ENCODE data around the gene LGMN.

Gene LGMN

GRCh38 chr14:92728759-92729364 lies 19.6 kb downstream of the LGMN start:
- no peak for DNase-seq (ENCODE audit: low read depth, low spot score)

DNA sequence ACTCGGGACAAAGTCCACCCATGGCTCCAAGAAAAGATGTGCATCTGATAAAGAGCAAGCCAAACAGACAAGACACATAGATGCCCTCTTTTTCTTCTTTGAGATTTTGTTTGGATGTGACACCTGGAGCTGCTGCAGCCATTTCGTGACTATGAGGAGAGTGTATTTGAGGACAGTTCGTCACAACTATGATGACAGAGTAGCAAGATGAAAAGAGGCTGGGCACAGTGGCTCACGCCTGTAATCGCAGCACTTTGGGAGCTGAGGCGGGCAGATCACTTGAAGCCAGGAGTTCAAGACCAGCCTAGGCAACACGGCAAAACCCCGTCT lies 21.5 kb downstream of the LGMN start:
- no peak for DNase-seq (ENCODE audit: low read depth, low spot score)

DNA sequence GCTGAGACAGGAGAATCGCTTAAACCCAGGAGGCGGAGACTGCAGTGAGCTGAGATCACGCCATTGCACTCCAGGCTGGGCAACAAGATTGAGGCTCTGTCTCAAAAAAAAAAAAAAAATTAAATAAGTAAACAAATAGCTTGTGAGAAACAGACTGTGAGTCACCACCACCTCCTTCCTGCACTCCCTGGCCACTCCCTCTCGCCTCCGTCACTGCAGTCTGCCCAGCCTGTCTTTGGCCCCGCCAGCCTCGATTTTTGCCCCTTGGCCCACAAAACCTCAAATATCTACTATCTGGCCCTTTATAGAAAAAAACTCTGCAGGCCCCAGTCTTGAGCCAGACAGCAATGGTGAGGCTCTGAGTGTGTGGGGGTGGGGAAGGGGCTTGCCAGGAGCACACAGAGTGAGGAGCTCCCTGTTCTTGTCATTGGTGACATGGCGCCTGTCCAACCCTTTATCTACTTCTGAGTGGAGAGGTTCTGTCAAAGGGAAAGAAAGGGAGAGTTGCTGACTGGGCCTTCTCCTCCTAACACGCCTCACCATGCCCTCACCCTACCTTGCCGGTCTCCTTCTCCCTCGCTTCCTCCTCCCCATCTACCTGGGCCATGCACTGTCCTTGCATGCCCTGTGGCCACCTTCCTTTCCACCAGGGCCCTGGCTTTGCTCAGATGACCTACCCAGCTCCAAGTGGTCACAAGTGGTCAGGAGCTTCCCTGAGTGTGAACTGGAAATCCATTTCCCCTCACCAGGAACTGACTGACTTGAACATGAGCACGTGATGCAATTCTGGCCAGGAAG lies 22.1 kb downstream of the LGMN start:
- DNase-seq (ENCODE audit: low read depth, low spot score): peak; percentile 8

DNA sequence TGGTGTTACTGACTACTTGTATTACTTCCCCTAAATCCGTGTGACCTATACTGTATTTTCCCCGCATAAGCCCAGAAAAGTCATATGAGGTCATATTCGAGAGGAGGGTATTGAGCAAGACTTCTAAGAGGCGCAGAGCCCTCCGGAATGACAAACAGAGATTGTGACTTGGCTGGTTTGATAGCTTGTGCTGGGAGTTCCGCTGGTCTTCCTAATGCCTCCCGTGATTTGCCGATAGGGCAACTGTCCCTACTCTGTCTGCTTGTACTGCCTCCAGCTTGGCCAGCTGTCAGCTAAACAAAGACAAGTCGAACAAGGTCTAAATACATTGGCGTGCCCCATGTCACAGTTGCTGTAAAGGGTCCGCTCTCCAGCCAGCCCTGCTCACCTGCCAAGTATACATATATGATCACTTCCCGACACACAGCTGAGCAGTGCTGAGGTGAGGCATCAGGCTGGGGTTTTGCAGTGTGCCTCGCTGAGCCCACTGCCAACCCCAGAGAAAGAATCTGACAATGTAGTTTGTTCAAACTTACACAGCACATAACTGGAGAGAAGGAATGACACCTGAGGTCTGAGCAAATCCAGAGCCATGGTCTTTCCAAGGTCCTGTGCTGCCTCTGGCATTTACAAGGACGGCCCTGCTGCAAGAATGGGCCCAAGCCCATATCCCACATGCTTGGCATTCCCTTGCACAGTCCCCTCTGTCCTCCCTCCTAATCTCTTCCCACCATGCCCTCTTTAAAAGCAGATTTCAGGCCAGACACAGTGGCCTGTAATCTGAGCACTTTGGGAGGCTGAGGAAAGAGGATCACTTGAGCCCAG lies 23.7 kb downstream of the LGMN start:
- DNase-seq (ENCODE audit: low read depth, low spot score): peak; percentile 56

DNA sequence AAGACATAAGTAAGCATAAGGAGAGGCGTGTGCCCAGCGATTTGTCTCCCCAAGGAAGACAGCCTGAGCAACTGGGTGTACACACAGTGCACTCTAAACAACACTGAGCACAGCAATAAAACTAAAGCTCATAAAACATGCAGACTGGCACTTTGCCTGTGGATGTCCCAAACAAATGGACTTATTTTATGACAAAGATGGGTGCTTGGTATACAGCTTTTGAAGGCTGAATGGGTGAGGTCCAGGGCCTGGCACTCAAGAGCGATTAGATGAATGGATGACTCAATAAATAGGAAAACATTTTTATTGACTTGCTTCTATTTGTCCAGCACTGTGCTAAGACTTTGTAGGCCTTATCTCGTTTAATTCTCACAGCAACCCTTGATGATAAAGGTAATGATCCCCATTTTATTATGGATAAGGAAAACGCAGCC lies 28.5 kb downstream of the LGMN start:
- DNase-seq (ENCODE audit: low read depth, low spot score): no peak

DNA sequence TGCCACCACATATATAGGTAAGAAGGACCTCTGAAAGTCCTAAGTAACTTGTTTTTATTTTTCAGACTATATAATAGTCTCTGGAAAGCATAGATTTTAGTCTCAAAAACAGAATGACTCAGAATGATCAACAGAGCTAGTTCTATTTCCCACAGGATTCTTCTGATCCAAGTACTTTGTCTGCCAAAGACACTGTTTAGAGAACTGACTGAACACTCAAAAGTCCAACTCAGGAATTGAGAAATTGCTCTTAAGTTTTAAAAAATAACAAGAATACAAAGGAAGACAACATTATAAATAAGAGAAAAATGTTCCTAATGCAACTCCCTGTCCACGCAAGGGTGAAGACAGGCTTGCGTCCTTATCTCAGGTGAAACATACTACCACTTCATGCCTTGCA lies 29.0 kb downstream of the LGMN start:
- DNase-seq (ENCODE audit: low read depth, low spot score): no peak

- DNase-seq (ENCODE audit: low read depth, low spot score): no peak
Measured at GRCh38 chr14:92718664-92719063, 29.8 kb downstream of the LGMN start.

- DNase-seq (ENCODE audit: low read depth, low spot score): no peak
Measured at GRCh38 chr14:92717571-92718042, 30.8 kb downstream of the LGMN start.

- DNase-seq (ENCODE audit: low read depth, low spot score): no peak
Measured at GRCh38 chr14:92716131-92716530, 32.3 kb downstream of the LGMN start.

DNA sequence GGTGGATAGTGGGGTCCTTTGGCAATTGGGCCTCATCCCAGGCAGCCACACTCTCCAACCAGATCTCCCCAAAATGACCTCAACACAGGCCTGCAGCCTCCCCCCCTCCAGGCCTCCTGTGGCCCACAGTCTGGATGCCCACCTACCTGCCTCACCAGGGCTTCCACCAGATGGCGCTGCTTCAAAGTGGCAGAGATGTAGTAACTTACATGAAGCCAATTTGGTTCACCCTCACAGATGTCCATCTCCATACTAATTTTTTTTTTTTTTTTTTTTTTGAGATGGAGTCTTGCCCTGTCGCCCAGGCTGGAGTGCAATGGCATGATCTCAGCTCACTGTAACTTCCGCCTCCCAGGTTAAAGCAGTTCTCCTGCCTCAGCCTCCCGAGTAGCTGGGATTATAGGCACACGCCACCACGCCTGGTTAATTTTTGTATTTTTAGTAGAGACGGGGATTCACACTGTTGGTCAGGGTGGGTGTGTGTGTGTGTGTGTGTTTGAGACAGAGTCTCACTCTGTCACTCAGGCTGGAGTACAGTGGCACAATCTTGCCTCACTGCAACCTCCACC lies 33.6 kb downstream of the LGMN start:
- peak; percentile 65 for DNase-seq (ENCODE audit: low read depth, low spot score)

DNA sequence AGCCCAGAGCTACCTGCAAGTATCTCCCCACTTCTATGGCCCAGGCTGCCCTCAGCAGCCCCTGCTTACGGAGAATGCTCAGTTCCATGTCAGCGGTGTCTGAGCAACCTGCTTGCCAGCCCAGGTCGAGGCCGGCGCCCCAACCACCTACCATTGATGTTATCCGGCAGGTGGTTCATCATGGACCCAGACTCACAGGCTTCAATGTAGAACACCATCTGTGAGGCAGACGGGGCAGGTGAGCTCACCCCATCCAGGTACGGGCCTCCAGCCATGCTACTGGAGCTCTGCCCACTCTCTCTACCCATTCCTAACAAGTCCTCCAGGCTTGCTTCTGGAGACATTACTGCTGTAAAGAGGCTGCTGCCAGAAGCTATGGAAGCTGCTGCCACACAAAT lies 35.8 kb downstream of the LGMN start:
- no peak for DNase-seq (ENCODE audit: low read depth, low spot score)

DNA sequence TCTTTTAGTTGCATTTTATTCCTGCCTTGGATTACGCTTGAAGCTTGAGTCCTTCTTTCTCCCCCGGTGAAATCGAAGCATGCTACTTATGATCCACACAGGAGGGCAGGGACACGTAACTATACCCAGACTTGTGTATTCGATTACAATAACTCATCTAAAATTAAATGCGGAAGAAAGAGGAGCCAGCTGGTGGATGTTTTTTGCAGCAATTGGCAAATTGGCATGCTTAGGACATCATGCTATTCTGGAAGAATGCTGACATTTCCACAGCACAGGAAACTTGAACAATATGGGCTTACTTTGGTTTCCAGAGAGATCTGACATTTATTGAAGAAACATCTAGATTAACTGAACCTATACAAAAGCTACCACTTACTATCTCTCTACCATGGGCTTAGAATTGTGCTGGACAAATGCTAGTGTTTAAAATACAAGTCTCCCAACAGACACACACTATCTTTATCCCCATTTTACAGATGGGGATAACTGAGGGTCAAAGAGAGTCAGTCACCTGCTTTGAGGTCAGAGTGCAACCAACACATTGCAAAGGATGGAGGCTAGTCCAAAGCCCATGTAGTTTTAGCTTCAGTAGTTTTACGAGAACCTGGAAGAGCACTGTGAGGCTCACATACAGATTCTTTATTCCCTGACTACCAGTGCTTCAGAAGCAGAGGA lies 36.3 kb downstream of the LGMN start:
- no peak for DNase-seq (ENCODE audit: low read depth, low spot score)

DNA sequence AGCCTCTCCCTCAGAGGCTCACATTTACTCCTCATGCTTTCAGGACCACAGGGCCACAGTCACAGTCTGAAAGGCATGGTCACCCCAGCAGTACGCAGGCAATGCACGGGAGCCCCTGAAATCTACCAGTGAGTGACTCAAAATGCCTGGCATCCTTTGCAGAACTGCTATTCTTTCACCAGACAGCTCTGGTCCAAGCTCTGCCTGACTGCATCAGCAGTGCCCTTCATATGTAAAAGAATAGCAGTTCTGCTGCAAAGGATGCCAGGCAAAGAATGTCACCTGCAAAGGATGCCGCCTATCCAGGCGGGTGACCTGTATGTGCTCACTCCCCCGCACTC lies 38.5 kb downstream of the LGMN start:
- no peak for DNase-seq (ENCODE audit: low read depth, low spot score)

DNA sequence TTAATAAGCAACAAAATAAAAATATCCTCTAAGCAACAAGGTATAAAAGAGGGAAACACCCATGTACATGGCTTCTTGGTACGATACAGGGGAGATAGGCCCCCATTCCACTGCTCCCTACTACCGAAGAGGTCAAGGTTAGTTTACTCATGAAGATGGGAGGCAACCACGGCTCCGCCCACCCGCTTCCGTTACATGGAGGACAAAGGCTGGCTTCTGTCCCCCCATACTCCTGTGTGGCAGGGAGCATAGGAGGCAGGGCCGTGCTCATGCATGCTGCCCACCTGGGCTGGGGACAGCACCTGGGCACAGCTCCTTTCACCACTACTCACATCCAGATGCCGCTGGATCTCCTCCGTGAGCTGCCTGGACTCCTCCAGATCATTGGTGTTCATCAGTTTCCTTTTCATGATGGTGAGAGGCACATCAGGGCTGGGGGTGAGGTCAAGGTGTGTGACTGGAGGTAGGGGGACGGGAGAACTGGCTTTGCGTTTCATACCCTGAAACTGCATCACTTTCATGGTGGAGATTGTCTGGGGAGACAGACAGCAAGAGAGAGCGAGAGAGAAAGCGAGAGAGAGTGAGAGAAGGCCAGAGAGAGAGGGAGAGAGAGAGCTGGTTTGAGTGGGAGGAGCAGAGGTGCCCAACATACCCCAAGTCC lies 39.0 kb downstream of the LGMN start:
- DNase-seq (ENCODE audit: low read depth, low spot score): no peak

DNA sequence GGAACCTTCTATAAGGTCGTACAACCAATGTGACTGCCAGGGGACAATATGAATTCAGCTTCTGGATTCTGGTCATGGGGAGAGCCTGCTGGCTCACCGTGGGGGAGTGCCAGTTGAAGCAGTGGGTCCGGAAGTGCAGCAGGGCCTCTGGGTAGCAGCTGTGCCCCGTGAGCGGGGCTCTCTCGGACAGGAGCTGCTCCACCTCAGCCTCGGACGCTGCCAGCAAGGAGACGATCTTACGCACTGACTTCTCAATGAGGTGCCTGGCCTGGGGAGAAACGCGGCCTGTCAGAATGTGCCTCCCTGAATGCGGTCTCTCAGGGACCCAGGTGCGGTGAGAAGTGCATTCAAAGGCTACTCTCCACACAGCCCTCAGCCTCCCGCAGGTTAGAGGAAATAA lies 42.0 kb downstream of the LGMN start:
- DNase-seq (ENCODE audit: low read depth, low spot score): no peak

DNA sequence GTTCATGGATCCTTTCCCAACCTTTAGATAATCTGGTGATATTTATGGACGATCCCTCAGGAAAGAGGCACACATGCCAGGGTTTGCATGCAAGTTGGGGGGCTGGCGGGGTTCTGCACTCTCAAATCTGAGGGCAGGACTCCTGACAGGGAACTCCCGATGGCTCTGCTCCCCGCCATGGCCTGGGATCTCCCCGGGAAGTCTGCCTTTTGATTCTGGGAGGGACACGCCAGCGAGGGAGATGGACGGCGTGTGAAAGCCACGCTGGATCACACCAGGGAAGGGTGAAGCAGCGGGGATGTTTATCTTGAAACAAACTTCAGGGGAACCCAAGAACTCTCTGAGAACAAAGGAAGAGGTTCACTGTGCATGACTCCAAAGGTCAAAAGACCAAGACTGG lies 43.6 kb downstream of the LGMN start:
- DNase-seq (ENCODE audit: low read depth, low spot score): no peak

DNA sequence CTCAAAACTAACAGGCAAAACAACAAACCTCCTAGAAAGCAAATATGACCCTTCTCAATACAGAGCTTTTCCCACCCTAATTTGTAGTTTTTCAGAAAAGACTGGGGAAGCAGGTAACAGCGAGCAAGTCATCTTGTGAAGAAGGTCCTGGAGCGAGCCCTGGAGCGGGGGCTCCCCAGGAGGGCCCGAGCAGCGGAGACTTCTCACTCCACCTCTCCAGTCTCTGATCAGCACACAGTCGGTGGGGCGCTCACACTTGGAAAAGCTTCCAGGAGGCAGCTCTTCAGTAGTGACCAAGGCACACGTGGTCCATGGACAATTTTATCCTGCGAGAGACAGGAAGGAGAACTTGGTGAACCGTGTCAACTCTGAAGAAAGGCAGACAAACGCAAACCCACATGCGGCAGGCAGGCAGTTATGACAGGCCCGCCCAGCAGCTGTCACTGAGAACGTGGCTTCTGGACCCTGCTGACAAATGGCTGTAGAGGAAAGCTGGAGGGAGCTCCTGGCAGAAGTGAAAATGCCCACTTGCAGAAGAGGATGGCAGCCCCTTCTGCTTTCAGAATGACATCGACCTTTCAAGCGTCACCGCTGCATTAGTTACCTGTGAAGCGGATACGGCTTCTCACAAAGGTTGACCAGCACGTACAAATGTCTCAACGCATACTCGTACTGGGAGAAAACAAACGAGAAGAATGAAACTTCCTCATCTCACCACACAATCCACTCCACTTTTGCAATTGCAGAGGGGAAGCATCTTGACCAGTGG lies 44.2 kb downstream of the LGMN start:
- no peak for DNase-seq (ENCODE audit: low read depth, low spot score)

DNA sequence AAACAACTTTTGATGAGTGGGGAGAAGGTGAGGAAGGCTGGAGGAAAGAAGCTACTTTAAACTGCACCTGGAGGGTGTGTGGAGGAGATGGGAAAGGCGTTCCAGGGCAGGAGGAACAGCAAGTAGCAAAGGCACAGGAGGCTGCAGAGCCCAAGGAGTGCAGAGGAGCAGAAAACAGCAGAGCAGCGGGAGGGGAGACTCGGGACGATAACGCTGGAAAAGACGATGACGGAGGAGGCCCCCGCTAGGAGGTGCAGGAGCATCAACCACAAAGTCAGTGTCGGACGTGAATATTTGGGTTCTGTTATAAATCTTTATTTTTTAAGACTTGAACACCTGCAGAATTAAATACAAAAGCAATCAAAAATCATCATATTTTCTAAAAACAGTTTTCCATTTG lies 44.9 kb downstream of the LGMN start:
- DNase-seq (ENCODE audit: low read depth, low spot score): no peak

GRCh38 chr14:92702441-92702918 lies 45.9 kb downstream of the LGMN start:
- no peak for DNase-seq (ENCODE audit: low read depth, low spot score)

DNA sequence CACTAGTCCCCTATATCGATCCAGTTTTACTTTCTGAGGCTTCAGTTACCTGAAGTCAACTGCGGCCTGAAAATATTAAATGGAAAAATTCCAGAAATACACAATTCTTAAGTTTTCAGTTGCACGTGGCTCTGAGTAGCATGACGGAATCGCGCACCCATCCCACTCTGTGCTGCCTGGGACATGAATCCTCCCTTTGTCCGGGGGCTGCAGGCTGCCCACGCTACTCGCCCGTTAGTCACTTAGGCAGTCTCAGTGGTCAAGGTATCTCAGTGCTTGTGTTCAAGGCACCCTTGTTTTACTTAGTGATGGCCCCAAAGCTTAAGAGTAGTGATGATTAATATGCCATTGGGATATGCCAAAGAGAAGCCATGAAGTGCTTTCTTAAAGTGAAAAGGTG lies 46.6 kb downstream of the LGMN start:
- no peak for DNase-seq (ENCODE audit: low read depth, low spot score)

Measured in ELF-1 (cell line).